SHP77 treated with DMSO at 0.1 percent for 48 hours (cell line): ENCODE data around the gene HSDL1.
A peak's percentile ranks its signal among the peaks of the same experiment; 100 is the strongest.
"Not testable (repeated sequence)": the region's sequence is repeated elsewhere in the genome, so short reads cannot be mapped to it uniquely, and the experiment has no call there.

Source experiments
- DNase-seq: peaks from one replicate; lab custom pipeline; 2025; lab: John Stamatoyannopoulos, UW

Gene HSDL1

DNA sequence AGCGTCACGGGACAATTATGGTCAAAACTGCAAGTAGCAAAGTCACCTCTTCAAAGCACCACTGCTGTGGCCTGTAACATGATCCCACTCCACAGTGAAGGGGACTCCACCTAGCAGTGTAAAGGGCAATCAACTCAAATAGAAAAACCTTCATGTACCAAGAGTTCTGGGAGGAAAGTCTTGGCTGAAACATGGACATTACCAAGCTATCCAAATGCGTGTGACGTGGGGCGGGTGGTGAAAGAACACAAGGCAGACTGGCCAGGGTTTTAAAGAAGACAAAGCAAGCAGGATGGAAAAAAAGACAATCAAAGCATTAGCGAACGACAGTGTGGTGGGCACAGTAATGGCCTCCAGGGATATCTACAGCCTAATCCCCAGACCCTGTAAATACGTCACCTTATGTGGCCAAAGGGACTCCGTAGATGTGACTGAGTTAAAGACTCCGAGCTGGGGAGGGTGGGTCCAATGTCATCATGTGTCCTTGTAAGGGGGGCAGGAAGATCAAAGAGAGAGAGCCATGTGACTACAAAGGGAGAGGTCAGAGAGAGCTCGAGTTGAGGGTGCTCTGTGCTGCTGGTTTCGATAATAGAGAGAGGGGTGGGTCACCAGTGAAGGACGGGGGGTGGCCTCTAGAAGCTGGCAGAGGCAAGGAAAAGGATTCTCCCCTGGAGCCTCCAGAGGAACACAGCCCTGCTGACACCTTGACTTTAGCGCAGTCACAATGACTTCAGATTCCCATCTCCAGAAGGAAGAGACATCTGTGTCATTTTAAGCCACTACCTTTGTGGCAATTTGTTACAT, 6.0 kb downstream of the HSDL1 start:
- DNase-seq = peak; percentile 87

DNA sequence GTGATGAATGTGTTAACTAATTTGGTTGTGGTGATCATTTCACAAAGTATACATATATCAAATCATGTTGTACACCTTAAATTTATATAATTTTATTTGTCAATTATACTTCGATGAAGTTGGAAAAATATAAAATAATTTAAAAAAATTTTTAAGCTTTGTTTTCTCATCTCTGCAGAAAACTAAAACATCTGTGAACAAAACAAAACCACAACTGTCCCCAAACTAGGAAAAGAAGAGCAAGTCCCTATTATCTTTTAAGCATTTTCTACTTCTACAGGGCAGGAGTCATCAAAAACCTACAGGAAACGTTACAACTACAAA, 6.5 kb downstream of the HSDL1 start:
- no peak for DNase-seq

DNA sequence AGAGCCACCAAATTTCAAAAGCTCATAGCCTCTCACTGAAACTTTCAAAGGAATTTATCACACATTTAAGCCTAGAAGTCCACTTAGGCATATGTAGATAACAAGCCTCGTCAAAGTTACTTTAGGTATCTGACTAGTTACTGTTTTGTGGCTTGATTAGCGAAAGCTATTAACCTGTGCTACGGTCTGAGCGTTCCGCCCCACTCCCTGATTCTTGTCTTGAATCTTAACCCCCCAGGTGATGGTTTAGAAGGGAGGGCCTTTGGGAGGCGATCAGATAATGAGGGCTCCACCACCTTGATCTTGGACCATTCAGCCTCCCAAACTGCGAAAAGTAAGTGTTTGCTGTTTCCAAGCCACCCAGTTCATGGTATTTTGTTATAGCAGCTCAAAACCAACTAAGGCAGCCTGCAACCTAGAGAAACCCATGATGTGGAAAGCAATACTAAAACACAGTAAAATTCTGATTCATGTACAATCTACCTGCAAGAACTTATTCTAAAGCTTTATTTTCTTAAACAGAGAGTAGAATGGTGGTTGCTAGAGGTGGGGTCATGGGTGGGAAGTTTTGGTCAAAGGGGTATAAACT, 7.1 kb downstream of the HSDL1 start:
- DNase-seq = no peak

DNA sequence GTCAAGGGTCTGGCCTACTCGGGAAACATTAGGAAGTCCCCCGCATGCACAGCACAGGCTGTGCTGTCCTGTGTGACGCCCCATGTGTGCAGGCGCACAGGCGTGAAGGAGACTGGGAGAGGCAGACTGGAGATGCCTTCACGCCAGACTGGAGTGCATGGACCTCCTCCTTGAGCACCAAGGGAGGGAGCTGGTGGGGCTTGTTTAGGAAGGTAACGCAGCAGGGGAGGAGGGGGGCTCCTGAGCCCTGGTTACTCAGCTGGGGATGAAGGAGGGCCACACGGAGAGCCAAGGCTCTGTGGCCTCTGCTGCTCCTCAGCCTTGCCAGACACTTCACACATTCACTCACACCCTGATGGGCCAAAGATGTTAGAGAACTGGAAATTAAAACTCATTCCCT, 7.7 kb downstream of the HSDL1 start:
- DNase-seq = no peak

DNA sequence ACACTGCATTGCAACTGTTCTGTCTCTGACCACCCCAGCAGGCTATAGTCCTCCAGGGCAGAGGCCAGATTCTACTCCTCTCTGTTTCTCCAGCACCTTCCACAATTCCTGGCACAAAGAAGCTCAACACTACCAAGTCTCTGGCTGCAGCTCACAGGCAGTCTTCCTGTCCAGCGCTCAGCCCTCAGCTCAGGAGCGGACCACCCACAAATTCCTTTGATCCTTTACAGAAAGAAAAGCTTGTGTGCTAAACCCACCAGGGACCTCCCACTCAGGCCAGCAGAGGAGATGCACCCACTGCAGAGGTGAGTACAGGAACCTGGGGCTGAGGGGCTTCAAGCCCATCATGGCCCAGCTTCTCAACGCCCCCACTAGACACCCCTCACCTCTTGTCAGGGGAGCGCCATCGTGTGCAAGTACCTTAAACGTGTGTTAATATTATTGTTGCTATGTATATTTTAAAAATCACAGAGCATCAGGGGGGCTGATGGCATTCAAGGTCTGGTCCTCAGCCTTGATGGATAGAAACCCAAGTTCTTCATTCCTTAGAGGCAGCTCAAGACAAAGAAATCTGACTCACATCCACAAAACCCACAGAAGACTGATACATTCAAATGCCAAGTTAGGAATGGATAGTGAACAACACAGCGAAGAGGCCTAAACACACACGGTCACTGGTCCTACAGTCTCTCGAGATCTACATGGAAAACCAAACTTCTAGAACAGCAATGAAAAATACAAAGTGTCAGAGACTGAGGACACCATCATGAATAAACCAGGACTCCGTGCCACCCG, 8.4 kb downstream of the HSDL1 start:
- no peak for DNase-seq

DNA sequence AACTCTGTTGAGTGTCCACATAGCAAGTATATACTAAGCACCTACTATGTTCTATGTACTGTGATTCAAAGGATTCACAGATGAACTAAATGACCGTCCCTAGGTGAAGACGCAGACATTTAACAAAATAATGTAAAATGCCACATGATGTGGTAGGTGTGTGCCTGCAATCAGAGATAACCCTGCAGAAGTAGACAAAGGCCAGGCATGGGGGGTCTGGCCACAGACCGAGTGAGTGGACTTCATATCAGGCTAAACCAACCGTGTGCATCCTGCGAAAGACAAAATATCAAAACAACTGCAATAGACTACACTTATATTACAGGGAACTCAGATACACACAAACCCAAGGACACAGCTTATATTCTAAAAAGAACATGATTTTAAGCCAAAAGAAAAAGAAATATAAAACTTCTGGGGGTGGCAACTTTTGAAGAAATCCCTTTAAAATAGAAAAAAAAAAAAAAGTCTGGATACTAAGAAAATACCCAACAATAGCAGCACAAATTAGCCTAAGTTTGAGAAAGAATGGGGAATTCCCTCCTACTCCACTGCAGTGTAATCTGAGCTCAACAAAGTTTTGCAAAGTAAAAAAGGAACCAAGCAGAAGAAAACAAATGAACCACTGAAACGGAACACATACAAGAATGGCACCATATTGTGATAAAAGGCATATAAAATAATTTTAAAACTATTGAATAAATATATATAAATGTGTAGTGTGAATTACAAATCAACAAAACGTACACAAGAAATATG, 12.3 kb downstream of the HSDL1 start:
- no peak for DNase-seq

DNA sequence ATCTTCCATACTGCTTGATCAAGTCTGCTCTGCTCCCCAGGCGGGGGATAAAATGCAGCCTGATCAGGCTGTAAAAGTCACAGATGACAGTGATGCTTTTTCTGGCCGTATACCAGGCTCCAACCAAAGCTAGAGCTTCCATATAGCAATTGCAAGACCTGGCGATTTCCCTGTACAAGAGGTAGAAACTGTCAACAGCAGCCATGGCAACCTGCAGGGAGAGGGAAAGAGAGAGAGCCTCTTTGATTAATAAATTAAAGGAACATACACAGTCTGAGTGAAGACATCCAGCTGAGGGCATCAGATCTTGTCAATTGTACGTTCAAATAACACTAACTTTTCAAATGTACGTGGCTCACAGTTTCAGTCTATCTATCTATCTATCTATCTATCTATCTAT, 13.9 kb downstream of the HSDL1 start:
- DNase-seq = no peak

DNA sequence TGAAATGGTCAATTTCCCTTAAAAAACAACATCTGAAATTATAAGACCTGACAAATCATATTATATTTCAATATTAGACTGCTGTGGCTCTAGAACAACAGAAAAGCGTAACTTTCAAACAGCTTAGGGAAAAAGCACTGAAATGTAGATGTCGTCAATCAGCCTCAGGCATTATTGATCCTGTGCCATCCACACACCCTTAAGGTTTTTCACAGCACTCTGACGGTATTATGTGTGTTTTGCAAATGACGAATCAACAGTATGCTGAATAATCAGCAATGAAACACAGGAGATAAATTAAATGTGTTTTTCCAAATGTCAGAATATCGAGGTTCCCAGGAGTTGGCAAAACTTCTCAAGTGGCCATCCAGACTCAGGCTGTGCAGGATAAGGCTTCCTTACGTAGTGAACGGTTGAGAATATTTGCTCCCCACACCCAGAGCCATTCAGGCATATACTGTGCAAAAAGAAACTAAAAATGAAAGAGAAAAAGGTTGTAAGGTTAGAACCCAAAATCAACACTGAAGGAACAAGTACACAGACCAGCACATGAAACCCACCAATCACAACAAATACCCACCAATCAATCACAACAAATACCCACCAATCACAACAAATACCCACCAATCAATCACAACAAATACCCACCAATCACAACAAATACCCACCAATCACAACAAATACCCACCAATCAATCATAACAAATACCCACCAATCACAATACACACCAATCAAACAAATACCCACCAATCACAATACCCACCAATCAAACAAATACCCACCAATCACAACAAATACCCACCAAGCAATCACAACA, 20.5 kb downstream of the HSDL1 start:
- no peak for DNase-seq

DNA sequence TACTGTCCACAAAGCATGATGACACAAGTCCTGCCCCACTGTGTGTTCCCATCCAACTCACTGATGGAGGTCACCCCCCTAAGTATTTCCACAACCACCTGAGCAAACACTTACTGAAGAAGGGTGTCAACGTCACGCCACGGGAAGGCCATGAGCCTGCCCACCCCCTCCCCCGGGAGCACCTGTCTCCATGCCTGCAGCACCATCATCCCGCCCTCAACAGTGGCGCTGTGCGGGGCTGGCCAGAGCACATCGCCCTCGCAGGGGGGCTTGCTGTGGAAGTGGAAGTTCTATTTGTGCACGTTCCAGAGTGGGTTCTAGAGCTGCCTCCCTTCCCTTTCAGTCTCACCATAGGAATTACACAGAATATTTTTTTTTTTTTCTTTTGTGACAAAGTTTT, 24.0 kb downstream of the HSDL1 start:
- DNase-seq = peak; percentile 70

DNA sequence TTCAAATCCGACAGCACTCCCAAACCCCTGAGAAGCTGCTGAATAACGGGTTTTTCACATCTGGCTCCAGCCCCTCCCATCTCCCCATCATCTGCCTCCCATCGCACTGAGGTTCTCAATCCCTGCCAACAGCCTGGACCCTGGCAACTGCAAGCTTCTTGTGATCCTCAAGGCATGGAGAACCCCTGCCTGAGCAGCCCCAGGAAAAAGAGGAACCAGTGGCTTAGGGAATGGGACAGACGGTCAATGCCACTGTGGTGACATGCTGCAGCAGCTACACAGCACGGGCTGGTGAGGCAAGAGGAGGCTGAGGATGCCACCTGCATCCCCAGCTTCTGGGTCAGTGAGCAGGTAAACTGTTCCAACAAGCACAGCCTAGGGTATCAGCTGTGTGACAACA, 25.0 kb downstream of the HSDL1 start:
- no peak for DNase-seq

DNA sequence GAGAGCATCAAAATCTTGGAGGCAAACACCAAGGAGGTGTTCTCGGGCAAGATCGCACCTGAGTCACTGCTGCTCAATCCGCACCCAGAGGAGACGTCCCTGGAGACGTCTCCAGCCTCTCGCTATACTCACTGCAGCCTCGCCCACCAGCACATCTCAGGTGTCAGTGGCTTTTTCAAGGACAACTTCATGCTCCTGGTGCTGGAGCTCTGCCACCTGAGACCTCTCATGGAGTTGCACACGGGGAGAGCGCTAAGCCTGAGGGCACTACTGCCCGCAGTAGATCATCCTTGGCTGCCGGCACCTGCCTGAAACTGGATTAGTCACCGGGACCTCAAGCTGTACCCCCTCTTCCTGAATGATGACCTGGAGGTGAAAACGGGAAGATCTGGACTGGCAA, 25.6 kb downstream of the HSDL1 start:
- no peak for DNase-seq

DNA sequence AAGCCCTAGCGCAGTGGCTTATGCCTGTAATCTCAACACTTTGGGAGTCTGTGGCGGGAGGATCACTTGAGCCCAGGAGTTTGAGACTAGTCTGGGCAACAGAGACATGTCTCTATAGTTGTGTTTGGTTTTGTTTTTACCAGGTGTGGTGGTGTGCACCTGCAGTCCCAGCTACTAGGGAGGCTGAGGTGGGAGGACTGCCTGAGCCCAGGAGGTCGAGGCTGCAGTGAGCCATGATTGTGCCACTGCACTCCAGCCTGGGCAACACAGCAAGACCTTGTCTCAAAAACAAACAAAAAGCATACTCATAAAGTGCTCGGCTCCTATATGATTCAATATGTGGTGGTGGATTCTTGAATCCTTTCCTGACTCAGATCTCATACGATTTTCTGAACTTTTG, 26.7 kb downstream of the HSDL1 start:
- DNase-seq = not testable (repeated sequence)

DNA sequence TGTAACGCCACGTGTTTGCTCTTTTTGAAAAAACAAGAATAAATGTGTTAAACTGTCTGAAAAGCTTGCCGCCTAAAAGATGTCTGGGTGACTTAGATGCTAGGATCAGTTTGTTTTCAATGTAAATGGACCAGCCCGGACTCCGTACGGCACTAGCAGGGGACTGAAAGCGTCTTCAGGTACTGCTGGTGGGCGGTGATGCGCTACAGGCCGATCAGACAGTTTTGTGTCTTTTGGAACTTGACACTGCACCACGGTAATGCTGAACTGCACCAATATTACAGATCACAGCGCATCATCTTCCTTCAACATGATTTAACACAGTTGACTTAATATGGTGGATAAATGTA, 27.5 kb downstream of the HSDL1 start:
- peak; percentile 28 for DNase-seq

DNA sequence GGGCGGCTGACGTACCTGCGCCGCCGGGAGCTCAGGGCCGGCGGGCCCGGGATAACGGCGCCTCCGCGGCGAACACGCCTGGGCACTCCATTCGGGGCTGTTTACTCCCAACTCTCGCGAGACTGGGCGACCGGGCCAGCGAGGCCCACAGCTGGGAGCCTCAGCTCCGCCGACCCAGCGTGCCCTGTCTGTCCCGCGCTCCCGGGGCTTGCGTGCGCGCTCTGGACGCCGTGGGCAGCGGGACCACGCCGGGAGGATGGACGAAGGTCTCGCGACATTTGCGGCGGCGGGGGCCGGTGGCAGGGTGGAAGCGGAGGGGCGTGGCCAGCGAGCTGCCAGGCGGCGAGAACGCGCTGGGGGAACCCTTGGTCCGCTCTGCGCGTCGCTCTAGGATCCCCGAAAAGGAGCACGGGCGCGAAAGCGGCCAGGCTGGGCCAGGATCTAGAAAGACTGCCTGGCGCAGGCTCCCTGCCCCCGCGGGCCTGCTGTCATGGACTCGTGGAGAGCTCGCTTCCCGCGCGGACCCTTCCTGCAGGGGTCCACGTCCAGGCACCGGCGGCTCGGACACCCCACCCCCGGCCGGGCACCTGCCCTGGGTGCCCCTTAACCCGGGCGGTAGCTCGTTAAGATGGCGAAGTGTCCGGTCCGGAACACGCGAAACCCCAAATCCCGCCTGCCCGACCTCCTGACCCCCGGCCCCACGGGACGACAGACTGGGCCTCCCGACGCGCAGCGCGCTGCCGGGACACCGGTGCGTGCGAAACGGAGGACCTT, 28.1 kb downstream of the HSDL1 start, which contains the start of gene MBTPS1:
MBTPS1 (minus strand) TSS at position 223 of the 774 bp plus-strand sequence. CDS start 15,159 bp downstream, outside the sequence.
- DNase-seq = peak; percentile 96

DNA sequence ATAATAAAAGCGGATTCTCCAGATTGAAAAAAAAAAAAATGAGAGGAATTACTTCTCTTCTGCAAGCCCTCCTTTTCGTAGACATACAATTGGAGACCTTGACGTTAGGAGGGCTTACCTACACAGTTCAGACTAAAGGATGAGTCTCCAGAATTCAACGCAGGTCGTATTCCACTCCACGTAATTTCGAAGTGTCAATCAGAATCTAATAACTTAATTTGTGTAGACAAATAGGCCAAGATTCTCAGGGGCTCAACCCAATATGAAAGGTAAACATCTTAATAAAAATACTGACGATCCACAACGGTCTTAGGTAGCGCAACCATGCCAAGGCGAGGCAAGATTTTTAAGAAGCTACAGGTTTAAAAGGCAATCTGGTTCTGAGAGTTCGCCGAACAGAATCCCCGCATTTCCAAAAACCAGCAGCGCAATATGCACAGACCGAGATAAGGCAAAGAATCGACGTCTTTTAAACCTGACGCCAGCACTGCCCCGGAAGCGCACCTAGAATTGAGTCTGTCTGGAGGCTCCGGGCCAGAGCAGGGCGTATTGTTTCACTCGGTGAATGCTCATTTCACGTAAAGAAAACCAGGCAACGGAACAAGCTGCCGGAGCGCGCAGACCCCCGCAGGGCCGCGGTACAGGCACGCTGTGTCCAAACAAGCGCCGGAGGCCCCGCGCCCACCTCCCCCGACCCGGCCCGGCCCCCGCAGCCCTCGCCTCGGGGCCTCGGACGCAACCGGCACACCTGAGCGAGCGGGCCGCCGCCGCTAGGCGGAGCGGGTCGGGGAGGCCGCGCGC, 28.9 kb downstream of the HSDL1 start:
- DNase-seq = peak; percentile 12

DNA sequence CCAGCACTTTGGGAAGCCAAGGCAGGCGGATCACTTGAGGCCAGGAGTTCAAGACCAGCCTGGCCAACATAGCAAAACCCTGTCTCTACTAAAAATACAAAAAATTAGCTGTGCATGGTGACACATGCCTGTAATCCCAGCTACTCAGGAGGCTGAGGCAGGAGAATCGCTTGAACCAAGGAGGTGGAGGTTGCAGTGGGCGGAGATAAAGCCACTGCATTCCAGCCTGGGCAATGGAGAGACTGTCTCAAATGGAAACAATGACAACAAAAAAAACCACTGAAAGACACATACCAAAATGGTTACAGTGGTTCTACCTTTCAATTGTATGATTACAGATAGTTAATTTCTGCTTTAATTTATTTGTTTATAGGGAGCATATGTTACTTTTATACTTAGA, 33.0 kb downstream of the HSDL1 start:
- DNase-seq = not testable (repeated sequence)

DNA sequence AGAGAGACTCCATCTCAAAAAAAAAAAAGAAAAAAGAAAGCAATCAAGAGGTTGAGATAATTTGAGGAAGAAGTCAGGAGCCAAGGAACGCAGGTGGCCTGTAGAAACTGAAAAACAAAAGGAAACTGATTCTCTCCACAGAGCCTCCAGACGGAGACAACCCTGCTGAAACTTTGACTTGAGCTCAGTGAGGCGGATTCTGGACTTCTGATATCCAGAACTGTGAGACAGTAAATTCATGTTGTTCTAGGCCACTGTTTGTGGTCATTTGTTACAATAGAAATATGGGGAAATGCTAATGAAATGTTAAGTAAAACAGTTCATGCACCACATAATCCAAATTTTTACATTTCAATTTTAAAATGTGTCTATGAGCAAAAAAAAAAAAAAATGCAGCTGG, 33.5 kb downstream of the HSDL1 start:
- DNase-seq = no peak

DNA sequence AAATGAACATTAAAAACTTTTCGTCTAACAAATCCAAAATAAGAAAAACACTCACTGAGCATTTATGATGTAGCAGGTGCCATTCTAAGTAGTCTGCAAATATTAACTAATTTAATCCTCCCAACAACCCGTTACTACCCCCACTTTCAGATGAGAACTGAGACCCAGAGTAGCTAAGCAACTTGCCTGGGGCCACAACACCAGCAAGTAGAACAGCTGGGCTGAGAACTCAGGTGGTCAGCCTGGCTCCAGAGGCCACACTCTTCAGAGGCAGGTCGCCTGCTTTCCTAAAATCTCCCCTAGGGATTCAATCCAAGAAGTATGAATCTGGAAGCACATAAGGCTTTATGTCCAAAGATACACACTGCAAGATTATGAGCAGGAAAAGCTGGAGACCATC, 34.5 kb downstream of the HSDL1 start:
- DNase-seq = no peak

DNA sequence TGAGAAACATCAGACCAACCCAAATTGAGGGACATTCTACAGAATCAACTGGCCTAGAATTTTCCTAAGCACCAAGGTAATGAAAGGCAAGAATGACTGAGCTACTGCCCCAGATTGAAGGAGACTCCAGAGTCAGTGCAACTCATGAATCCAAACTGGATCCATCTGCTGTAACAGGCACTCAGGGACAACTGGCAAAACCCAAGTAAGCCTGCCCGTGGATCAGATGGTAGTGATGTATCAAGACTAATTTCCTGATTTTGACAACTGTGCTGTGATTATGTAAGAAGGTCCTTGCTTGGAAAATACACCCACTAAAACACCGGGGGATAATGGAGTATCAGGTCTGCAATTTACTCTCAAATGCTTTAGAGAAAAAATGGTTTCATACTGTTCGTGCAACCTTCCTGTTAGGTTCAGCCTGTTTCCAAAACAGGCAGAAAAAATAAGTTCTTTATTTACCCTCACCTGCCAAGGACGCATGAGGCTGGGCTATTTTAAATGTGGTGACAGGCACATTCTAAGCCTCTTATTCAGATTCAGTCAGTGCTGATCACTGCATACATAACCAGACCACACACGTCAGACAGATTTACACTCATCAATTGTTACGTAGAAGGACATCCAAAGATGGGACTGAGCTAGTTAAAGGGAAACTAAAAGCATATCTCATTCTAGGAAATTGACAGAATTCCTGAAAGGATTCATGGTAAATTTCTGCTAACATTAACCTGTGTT, 35.2 kb downstream of the HSDL1 start:
- DNase-seq = no peak
